ENCODE data around the gene RRP8. TPM values are rescaled to one million over a fixed set of nuclear protein-coding genes. Genes with fewer than 3 reads are reported as not detected.

RRP8 gene
- total and polyA plus RNA-seq, 9 of the 15 experiments (the other 6 are each of a cell fraction or from before 2014, with no cell fraction given) = 5.7 to 47.3 (median 32.6) TPM

- TF ChIP-seq MAFF (IDR thresholded peaks at IDR 0.05; ENCODE audit: low read length) = peak; percentile 100
- no peak for TF ChIP-seq JUNB (CRISPR knock-in tag; conservative IDR thresholded peaks at IDR 0.05)
- TF ChIP-seq ZNF449 (CRISPR knock-in tag; IDR thresholded peaks at IDR 0.05) = no peak
- peak; percentile 100 for TF ChIP-seq ZNF316 (IDR thresholded peaks at IDR 0.05)
- TF ChIP-seq EZH2 (IDR thresholded peaks at IDR 0.05; ENCODE audit: borderline replicate concordance, low read depth, low read length) = no peak
- TF ChIP-seq SMARCC2 (IDR thresholded peaks at IDR 0.05; ENCODE audit: low read depth) = no peak; the same call in 1 of the 2 replicates
- no peak for TF ChIP-seq ZNF133 (CRISPR knock-in tag; IDR thresholded peaks at IDR 0.05)
- no peak for TF ChIP-seq ZHX1 (conservative IDR thresholded peaks at IDR 0.05; ENCODE audit: low read length)
- TF ChIP-seq PTBP1 (IDR thresholded peaks at IDR 0.05; ENCODE audit: low read depth, low read length) = no peak
- 0 out of 2 replicates have a peak, but pooled peaks have one; percentile 20 for TF ChIP-seq MTA2 (IDR thresholded peaks at IDR 0.05; ENCODE audit: low read depth)
- TF ChIP-seq IFI16 (CRISPR knock-in tag; IDR thresholded peaks at IDR 0.05) = no peak
- peak; percentile 55; the same call in 1 of the 2 replicates for TF ChIP-seq CREB3 (tag; conservative IDR thresholded peaks at IDR 0.05; ENCODE audit: low read depth)
- TF ChIP-seq ZFPM2 (CRISPR knock-in tag; IDR thresholded peaks at IDR 0.05) = no peak
- peak; percentile 1 for TF ChIP-seq ZFP36 (IDR thresholded peaks at IDR 0.05; ENCODE audit: low read depth, low read length, partially characterized antibody)
- TF ChIP-seq NR2C2 (CRISPR knock-in tag; IDR thresholded peaks at IDR 0.05) = no peak
- peak; percentile 59 for TF ChIP-seq NR2C2 (tag; IDR thresholded peaks at IDR 0.05)
- TF ChIP-seq ETS2 (tag; IDR thresholded peaks at IDR 0.05; ENCODE audit: borderline replicate concordance, poor library complexity, severe bottlenecking) = no peak
- TF ChIP-seq KLF16 (IDR thresholded peaks at IDR 0.05) = peak; percentile 48; the same call in 1 of the 2 replicates
- TF ChIP-seq YBX1 (IDR thresholded peaks at IDR 0.05) = no peak
- TF ChIP-seq OTX1 (CRISPR knock-in tag; IDR thresholded peaks at IDR 0.05) = no peak
- TF ChIP-seq HDAC3 (IDR thresholded peaks at IDR 0.05; ENCODE audit: borderline replicate concordance, partially characterized antibody) = peak; percentile 56
- peak in 1 of 2 experiments; percentile 45; a peak in 2 of 4 replicates for TF ChIP-seq RCOR1 (IDR thresholded peaks at IDR 0.05; ENCODE audit: borderline replicate concordance in 1 of 2, low read depth in 2 of 2, low read length in 2 of 2)
- TF ChIP-seq NFE2L1 (tag; IDR thresholded peaks at IDR 0.05; ENCODE audit: borderline replicate concordance, low read depth) = peak; percentile 44; the same call in 1 of the 2 replicates
- no peak for TF ChIP-seq CBFB (CRISPR knock-in tag; IDR thresholded peaks at IDR 0.05)
- no peak for TF ChIP-seq MCM2 (IDR thresholded peaks at IDR 0.05; ENCODE audit: low read depth)
- TF ChIP-seq DNMT1 (IDR thresholded peaks at IDR 0.05) = no peak
Measured at GRCh38 chr11:6568191-6568918, 35.1 kb downstream of the RRP8 start (continued).

Measured in K562 (cell line).